ENCODE results near the gene LRRC49.
"Not testable (repeated sequence)": the region's sequence is repeated elsewhere in the genome, so short reads cannot be mapped to it uniquely, and the experiment has no call there.

The LRRC49 gene

GRCh38 chr15:70923311-70924080, 30.9 kb downstream of the LRRC49 start:
- DNase-seq = no peak

DNA sequence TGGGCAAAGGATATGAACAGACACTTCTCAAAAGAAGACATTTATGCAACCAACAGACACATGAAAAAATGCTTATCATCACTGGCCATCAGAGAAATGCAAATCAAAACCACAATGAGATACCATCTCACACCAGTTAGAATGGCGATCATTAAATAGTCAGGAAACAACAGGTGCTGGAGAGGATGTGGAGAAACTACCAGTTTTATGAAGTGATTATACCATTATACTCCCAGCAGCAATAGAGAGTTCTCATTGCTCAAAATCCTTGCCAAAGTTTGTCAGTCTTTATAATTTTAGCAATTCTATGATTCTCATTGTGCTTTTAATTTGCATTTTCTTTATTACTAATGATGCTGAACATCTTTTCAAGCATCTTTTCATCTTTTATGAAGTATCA, 34.3 kb downstream of the LRRC49 start:
- not testable (repeated sequence) for DNase-seq

DNA sequence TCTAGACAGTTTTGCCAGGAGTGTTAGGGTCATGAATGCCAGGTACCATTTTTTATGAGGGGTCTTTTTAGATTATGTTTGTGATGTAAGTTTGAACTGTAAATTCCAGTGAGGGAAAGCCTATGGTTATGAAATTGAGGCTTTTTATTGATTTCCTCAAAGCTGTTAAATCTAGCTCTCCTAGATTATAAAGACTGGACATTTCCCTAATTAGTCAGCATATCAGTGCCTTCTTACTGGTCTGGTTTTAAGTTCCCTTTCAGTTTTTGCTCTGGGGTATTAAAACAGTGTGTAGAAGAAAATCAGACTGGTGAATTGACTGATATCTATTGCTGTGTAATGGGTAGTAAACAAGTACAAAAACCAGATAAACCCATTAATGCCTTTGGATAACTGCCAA, 39.2 kb downstream of the LRRC49 start:
- no peak for DNase-seq

GRCh38 chr15:70932397-70932796, 39.8 kb downstream of the LRRC49 start:
- DNase-seq = no peak

GRCh38 chr15:70933411-70933810, 40.8 kb downstream of the LRRC49 start:
- DNase-seq = no peak

DNA sequence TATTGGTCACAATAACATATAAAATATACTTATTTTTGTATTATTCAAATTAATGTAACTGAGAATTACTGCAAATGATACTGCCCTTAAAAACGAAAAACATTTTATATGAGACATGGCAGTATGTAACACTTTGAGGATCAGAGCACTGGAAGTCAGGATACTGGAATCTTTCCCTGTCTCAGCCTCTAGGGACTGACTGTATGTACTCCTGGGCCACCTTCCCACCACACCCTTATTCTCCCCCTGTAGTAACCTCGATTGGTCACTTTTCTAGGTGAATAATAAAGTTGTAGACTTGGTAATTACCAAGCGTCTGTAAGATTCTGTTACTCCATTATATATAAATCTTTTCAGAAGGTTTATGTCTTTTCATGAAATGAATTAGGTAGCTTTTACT, 43.0 kb downstream of the LRRC49 start:
- no peak for DNase-seq

- no peak for DNase-seq
These were observed 43.7 kb downstream of the LRRC49 start for GRCh38 chr15:70936326-70936725.

- peak; percentile 7 for DNase-seq
These were observed 50.7 kb downstream of the LRRC49 start for GRCh38 chr15:70943285-70943684.

DNA sequence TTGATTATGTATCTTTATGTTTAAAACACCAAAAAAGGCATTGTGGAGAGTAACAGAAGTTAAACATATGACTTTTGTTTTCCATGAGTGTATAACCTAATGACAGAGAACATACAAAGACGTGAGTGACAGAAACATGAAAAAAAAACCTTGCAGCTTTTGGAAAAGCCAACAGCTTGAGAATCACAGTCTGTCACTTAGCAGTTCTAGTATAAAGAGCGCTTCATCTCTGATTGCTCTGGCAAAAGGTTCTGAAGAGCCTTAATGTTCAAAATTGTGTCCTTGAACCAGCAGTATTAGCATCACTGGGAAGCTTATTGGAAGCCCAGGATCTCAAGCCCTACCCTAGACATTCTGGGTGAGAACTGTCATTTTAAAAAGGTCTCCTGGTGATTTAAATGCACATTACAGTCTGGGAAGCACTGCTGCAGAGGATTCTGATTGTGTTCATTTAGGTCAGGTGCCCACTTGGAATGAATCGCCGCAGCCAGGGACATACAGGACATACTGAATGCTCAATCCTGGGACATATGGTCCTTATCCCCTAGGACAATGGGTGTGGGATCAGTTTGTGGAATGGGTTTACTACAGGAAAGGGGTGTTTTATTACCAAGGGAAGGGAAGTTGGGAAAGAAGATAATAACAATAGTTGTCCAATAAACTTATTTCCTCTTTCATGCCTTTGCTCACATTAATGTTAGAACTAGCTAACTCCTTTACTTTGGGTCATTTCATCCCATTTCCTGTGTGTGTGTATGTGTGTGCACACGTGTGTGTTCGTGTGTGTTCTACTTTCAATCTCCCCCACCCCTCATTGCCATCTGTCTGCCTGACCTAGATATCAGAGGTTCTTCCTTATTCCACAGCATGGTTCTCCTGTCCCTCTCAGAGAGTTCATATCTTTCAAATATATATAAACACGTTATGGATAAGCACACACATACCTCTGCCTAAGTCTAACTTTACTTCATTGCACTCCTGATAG, 55.0 kb downstream of the LRRC49 start:
- DNase-seq = no peak

DNA sequence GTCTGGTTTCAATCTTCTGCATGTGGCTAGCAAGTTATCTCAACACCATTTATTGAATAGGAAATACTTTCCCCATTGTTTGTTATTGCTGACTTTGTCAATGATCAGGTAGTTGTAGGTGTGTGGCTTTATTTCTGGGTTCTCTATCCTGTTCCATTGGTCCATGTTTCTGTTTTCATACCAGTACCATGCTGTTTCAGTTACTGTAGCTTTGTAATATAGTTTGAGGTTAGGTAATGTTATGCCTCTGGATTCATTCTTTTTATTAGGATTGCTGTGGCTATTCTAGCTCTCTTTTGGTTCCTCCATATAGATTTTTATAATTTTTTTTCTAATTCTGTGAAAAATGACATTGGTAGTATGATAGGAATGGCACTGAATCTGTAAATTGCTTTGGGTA, 58.3 kb downstream of the LRRC49 start:
- DNase-seq = no peak

GRCh38 chr15:70954171-70954570, 61.5 kb downstream of the LRRC49 start:
- no peak for DNase-seq

DNA sequence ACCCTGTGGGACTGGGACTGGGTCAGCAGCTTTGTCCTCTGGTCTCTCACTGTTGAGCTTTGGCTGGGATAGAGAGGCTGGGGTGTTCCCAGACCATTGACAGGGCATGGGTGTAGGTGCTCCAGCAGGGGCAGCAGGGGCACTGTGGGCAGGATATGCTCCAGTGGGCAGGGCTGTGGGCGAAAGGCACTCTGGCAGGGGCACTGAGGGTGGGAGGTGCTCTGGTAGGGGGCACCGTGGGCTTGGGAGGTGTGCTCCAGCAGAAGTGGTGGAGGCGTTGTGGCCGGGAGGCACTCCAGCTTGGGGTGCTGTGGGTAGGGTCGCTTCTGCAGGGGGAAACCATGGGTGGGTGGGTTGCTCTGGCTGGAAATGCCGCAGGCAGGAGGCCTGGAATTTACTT, 62.1 kb downstream of the LRRC49 start:
- DNase-seq = no peak

DNA sequence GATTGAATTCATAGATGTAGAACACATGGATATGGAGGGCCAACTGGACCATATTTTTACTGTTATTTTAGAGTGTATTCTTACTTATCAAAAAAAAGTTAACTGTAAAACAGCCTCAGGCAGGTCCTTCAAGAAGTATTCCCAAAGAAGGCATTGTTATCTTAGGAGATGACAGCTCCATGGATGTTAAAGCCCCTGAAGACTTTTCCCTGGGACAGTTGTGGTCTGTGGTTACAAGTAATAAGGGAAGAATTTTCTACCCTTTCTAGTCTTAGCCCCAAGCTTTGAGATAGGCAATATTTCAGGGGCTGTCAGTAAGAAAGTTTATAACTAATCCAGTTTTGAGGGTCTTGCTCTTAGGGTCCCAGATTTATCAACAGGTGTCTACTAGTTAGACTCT, 62.5 kb downstream of the LRRC49 start:
- no peak for DNase-seq

DNA sequence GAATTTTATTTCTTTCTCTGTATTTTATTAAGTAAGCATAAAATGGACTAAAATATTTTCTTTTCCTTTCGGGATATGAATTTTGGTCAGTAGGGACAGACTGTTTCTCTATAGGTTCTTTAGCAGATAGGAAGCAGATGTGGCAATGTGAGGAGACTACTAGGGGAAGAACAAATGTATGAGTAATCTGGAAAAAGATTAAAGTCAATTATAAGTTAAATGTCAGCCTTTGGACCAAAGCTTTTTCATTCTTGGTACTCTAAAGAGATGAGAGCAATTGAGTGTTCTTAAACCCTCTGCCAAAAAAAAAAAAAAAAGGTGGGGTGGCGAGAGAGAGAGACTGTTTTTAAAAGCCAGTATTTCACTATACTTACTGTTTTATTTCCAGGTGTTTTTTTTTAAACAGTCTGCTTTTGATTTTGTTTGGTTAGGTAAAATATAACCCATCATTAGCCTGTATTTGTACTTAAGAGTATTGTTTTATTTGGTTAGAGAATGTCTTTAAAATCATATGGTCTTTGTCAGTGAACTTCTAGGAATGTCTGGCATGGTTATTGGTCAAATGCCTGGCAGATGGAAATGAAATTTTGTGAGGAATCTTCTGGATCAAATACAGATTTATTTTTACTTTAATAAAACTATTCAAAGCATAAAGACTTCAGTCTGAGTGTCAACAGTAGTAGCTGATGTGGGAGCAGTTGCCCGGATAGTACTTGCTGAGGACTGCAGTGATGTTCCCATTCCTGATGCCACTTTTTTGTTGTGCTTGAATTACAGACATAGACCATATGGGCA, 63.8 kb downstream of the LRRC49 start:
- DNase-seq = no peak

DNA sequence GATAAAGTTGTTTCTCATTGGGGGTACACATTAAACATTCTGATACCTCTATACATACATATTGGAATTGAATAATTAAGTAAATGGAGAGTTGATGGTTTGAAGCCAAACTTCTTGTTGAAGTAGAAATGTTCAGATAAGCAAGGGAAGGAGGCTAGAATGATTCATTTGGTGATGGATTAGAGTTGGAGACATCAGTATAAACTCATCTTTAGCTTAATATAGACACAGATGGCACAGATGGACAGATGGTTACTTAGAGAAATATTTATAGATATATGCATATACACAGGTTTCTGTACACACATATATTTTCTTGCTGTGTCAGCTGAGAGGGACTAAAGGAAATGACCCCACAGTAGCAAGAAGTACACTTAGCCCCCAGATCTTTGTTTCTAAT, 69.5 kb downstream of the LRRC49 start:
- no peak for DNase-seq

DNA sequence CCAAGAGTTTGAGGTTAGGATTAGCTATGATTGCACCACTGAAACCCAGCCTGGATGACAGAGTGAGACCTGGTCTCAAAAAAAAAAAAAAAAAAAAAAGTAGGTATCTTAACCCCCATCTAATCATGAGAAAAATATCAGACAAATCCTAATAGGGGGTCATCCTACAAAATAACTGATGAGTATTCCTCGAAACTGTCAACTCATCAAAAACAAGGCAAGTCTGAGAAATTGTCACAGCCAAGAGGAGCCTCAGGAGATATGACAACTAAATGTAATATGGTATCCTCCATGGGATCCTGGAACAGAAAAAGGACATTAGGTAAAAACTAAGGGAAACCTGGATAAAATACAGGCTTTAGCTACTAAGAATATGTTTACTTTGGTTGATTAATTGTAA, 70.6 kb downstream of the LRRC49 start:
- no peak for DNase-seq

DNA sequence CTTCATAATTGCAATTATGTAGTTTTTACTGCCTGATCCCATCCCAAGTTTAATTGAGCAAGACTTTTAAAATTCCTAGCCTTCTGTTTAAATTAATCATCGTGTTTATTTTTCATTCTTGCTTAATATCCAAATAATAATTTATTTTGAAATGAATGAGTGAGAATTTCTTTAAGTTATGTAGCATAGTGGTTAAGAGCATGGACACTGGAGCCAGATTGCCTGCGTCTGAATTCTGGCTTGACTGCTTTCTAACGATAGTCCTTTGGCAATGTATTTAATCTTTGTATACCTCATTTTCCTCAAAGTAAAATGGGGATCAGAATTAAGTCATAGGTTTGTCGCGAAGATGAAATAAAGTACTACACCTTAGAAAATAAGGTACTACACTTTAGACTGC, 71.4 kb downstream of the LRRC49 start:
- no peak for DNase-seq

GRCh38 chr15:70964686-70965085, 72.1 kb downstream of the LRRC49 start:
- no peak for DNase-seq

- DNase-seq = no peak
These were observed 75.0 kb downstream of the LRRC49 start for GRCh38 chr15:70967646-70968045.

GRCh38 chr15:70974004-70974832, 81.6 kb downstream of the LRRC49 start:
- DNase-seq = no peak

DNA sequence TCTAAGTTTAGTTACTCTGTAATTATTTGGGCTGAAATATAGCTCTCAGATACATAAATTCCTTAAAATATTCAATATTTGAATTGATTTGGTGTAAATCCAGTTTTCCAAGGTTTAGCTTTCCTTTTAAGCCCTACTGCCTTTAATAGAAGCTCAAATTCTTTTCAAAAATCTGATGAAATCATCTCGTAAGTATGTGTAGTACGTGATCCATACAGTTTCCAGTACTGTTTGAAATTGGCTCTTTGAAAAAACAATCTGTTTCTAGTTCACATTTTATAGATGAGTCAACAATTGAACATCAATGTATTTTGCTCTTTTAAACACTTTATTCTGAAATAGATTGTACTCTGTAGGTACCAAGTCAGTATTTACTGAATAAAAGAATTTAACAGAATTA, 84.2 kb downstream of the LRRC49 start:
- DNase-seq = no peak
